ENCODE data around the gene COA6. TPM values are rescaled to one million over a fixed set of nuclear protein-coding genes. Genes with fewer than 3 reads are reported as not detected.

Gene COA6
- total RNA-seq, 1 donor from 2014 or later, result 15.7 TPM

GRCh38 chr1:234408757-234409156 lies 35.5 kb downstream of the COA6 start:
- Histone ChIP-seq H3K4me3 (no peak overlapping the region), H3K36me3 (peaks cover 0 to 14% of the 10 kb centered on the region in 2 donors), H3K9me3 (no peaks in the 10 kb centered on the region), H3K4me1 (no peaks in the 10 kb centered on the region), H3K27ac (no peak overlapping the region), H3K27me3 (no peaks in the 10 kb centered on the region)
- no peak for TF ChIP-seq CTCF (IDR thresholded peaks at IDR 0.05)
- TF ChIP-seq POLR2AphosphoS5 (IDR thresholded peaks at IDR 0.05; ENCODE audit: insufficient read depth in 1 of 2, low read depth in 1 of 2), result no peak
- TF ChIP-seq POLR2A (IDR thresholded peaks at IDR 0.05), result no peak
- DNase-seq (ENCODE audit: extremely low spot score in 2 of 2), result no peak
- intact Hi-C loops (cut with DNase I), result no loop called here

- H3K4me1 ChIP-seq, result no peaks in the 10 kb centered on the region
- intact Hi-C loops (cut with DNase I), result no loop called here
- no peak overlapping the region for H3K27ac ChIP-seq
- H3K4me3 ChIP-seq, result no peak overlapping the region
- DNase-seq (ENCODE audit: extremely low spot score in 2 of 2), result no peak
- H3K27me3 ChIP-seq, result no peaks in the 10 kb centered on the region
- H3K9me3 ChIP-seq, result no peaks in the 10 kb centered on the region
- peaks cover 0 to 19% of the 10 kb centered on the region in 2 donors for H3K36me3 ChIP-seq
- no peak for TF ChIP-seq POLR2A (IDR thresholded peaks at IDR 0.05)
Measured at GRCh38 chr1:234409328-234409727, 36.1 kb downstream of the COA6 start.

GRCh38 chr1:234412830-234413229 lies 39.6 kb downstream of the COA6 start:
- Histone ChIP-seq H3K27me3 (no peaks in the 10 kb centered on the region), H3K27ac (no peak overlapping the region), H3K36me3 (peaks cover 0 to 25% of the 10 kb centered on the region in 2 donors), H3K4me1 (no peaks in the 10 kb centered on the region), H3K4me3 (no peak overlapping the region), H3K9me3 (no peaks in the 10 kb centered on the region)
- DNase-seq (ENCODE audit: extremely low spot score in 2 of 2), result no peak
- intact Hi-C loops (cut with DNase I), result no loop called here
- TF ChIP-seq POLR2AphosphoS5 (IDR thresholded peaks at IDR 0.05; ENCODE audit: insufficient read depth in 1 of 2, low read depth in 1 of 2) (no peak), POLR2A (IDR thresholded peaks at IDR 0.05) (no peak), CTCF (IDR thresholded peaks at IDR 0.05) (no peak)

GRCh38 chr1:234413485-234413884 lies 40.2 kb downstream of the COA6 start:
- H3K36me3 ChIP-seq, result peaks cover 0 to 25% of the 10 kb centered on the region in 2 donors
- H3K4me1 ChIP-seq, result no peaks in the 10 kb centered on the region
- no peak overlapping the region for H3K27ac ChIP-seq
- H3K27me3 ChIP-seq, result no peaks in the 10 kb centered on the region
- intact Hi-C loops (cut with DNase I), result no loop called here
- no peaks in the 10 kb centered on the region for H3K9me3 ChIP-seq
- no peak overlapping the region for H3K4me3 ChIP-seq
- TF ChIP-seq CTCF (IDR thresholded peaks at IDR 0.05) (no peak), POLR2AphosphoS5 (IDR thresholded peaks at IDR 0.05; ENCODE audit: insufficient read depth in 1 of 2, low read depth in 1 of 2) (no peak), POLR2A (IDR thresholded peaks at IDR 0.05) (no peak)
- no peak for DNase-seq (ENCODE audit: extremely low spot score in 2 of 2)

GRCh38 chr1:234413990-234414389 lies 40.7 kb downstream of the COA6 start:
- TF ChIP-seq POLR2A (IDR thresholded peaks at IDR 0.05), result no peak
- TF ChIP-seq CTCF (IDR thresholded peaks at IDR 0.05), result no peak
- TF ChIP-seq POLR2AphosphoS5 (IDR thresholded peaks at IDR 0.05; ENCODE audit: insufficient read depth in 1 of 2, low read depth in 1 of 2), result no peak
- no peak for DNase-seq (ENCODE audit: extremely low spot score in 2 of 2)

More at GRCh38 chr1:234413990-234414389, 40.7 kb downstream of the COA6 start:
- H3K4me1 ChIP-seq, result no peaks in the 10 kb centered on the region
- peaks cover 0 to 25% of the 10 kb centered on the region in 2 donors for H3K36me3 ChIP-seq
- no peak overlapping the region for H3K4me3 ChIP-seq
- H3K27me3 ChIP-seq, result no peaks in the 10 kb centered on the region
- no peaks in the 10 kb centered on the region for H3K9me3 ChIP-seq
- no peak overlapping the region for H3K27ac ChIP-seq
- intact Hi-C loops (cut with DNase I), result no loop called here
